H1 (cell line): ENCODE measurements around the gene CEBPE.
A peak's percentile ranks its signal among the peaks of the same experiment; 100 is the strongest.

Experiments
- EZH2 ChIP-seq: fragments of 200-600 bp; sonication (generic); IDR thresholded peaks from 2 replicates; pipeline ENCODE4 v1.7.1; 2012; ENCODE audit warnings: low read depth, mild to moderate bottlenecking, moderate library complexity, low read length, inconsistent platforms; ENCODE audit not compliant: severe bottlenecking
- RFX5 ChIP-seq: IDR thresholded peaks from 2 replicates; pipeline ENCODE4 v1.6.1; 2011; ENCODE audit warnings: low read depth, low read length, improper control_type of control experiment, borderline replicate concordance
- SRF ChIP-seq: IDR thresholded peaks from 2 replicates; pipeline ENCODE4 v1.6.1; 2011; ENCODE audit warnings: mild to moderate bottlenecking, low read depth, low read length, moderate library complexity
- TBP ChIP-seq: IDR thresholded peaks from 2 replicates; pipeline ENCODE4 v1.6.1; 2011; ENCODE audit warnings: low read depth, low read length, improper control_type of control experiment
- TF ChIP-seq, protein P1 (sequence below), 3 experiments: IDR thresholded peaks; 1 replicate in 2 of 3; 2 replicates in 1 of 3; pipeline versions ENCODE4 v1.5.1 to v1.6.1; 2011; ENCODE audit warnings: low read length in 3 of 3, mild to moderate bottlenecking in 3 of 3, inconsistent platforms in 2 of 3, low read depth in 1 of 3, moderate library complexity in 1 of 3; ENCODE audit not compliant: insufficient read depth in 1 of 3; ENCODE audit errors: control extremely low read depth in 1 of 3

DNA sequence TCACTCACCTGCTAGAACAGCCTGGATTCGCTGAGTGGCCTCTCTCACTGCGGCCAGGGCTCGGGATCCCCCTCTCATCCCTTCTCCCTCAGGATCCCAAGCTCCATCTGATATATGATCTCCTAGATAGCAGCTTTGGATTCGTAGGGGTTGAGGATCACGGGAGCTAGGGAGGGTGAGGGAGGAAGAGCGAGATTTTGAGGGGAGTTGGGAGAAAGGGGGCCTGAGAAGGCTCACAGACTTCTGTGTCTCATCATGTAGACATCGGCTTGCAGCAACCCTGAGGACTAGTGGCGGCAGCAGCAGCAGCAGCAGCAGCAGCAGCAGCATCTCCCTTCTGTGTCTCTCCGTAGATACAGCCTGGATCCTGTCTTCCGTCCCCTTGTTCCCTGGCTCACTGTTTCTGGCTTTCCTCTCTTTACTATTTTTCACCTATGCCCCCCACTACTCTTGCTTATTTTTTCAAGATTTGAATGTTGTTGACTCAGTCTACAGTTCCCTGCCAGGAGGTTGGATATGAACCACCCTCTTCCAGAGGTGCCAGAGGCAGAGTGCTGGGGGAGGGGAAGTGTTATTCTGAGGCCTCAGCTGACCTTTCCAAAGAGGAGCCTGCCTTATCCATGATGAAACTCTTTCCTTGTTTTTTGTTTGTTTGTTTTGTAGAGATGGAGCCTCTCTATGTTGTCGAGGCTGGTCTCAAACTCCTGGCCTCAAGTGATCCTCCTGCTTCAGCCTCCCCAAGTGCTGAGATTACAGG, 14.3 kb downstream of the CEBPE start, which contains the start of gene CIROP:
- TF ChIP-seq SRF (no peak), RFX5 (no peak), EZH2 (no peak), TBP (no peak)
- TF ChIP-seq, protein P1, sequence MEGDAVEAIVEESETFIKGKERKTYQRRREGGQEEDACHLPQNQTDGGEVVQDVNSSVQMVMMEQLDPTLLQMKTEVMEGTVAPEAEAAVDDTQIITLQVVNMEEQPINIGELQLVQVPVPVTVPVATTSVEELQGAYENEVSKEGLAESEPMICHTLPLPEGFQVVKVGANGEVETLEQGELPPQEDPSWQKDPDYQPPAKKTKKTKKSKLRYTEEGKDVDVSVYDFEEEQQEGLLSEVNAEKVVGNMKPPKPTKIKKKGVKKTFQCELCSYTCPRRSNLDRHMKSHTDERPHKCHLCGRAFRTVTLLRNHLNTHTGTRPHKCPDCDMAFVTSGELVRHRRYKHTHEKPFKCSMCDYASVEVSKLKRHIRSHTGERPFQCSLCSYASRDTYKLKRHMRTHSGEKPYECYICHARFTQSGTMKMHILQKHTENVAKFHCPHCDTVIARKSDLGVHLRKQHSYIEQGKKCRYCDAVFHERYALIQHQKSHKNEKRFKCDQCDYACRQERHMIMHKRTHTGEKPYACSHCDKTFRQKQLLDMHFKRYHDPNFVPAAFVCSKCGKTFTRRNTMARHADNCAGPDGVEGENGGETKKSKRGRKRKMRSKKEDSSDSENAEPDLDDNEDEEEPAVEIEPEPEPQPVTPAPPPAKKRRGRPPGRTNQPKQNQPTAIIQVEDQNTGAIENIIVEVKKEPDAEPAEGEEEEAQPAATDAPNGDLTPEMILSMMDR (IDR thresholded peaks at IDR 0.05; ENCODE audit: control extremely low read depth in 1 of 3, insufficient read depth in 1 of 3, low read depth in 1 of 3, low read length in 3 of 3): peak in 1 of 3 experiments; percentile 2; a peak in 1 of 4 replicates
